ENCODE data around the gene HECW1.

HECW1 gene

DNA sequence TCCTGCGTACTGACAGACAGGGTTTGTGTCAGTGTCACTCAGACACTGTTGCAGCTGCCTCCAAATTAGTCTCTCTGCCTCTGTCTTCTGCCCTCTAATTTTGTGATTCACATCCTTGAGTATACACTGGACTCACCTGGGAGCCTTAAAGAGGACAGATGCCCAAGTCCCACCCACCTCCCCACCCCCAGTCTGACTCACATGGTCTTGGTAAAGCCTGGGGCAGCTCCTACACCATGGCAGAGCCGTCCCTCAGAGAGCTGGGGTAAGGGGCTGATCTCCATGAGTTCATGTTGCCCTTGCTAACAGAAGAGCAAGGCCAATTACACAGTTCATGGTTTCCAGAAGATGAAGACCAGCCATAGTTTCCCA, 272.8 kb downstream of the HECW1 start:
- DNase-seq: no peak

GRCh38 chr7:43385856-43386255, 273.4 kb downstream of the HECW1 start:
- peak; percentile 63 for DNase-seq

- no peak for DNase-seq
Measured at GRCh38 chr7:43387932-43388331, 275.5 kb downstream of the HECW1 start.

DNA sequence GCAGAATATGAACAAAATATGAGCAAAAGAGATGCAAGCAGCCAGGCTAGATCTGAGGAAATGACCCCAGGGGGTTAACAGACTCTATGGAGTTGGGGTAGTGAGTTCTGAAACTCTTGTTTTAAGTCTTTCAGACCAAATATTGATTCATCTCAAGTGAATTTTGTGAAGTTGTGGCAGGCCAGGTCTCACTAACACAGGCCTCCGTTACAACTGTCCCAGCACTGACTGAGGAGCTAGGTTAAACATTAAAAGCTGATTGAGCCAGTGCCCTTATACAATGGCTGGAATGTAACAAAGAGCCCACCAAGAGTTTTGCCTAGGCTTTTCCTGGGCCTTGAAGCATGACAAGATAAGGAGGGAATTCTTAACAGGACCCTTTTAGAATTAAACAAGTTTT, 278.1 kb downstream of the HECW1 start:
- no peak for DNase-seq

- no peak for DNase-seq
Measured at GRCh38 chr7:43391518-43391917, 279.1 kb downstream of the HECW1 start.

- DNase-seq: no peak
Measured at GRCh38 chr7:43392638-43393330, 280.3 kb downstream of the HECW1 start.

DNA sequence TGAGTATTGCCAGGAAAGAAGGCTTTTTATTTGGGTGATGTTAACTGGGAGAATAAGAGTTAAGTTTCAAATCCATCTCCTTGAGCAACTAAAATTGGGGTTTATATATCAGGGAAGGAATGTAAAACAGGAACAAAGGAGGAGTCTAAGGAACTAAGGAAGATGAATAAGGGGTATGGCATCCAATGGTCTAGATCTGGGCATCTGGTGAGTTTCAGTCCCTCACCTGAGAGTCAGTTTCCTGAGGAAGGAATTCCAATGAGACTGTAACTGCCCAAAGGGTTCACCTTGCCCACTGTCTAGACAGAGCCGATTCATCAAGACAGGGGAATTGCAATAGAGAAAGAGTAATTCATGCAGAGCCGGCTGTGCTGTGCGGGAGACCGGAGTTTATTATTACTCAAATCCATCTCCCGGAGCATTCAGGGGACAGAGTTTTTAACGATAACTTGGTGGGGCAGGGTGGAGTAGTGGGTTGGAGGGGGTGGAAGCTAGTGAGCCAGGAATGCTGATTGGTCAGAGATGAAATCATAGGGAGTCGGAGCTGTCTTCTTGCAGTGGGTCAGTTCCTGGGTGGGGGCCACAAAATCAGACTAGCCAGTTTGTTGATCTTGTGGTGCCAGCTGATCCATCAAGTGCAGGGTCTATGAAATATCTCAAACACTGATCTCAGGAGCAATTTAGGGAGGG, 282.1 kb downstream of the HECW1 start:
- DNase-seq: no peak

DNA sequence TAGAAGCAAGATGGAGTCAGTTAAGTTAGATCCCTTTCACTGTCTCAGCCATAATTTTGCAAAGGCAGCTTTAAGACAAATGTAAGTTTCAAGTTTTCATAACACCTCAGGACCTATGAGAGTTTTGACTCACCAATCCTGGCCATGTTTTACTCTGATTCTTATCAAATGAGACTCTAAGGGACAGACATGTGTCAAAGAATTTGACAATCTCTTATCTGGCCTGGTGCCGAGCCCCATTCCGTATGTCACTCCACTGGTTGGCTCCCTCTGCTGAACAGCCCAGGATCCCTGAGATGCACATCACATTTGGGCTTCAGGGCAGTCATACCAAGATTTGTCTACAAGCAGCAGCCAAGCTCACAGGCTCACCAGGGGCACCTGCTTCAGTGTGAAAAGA, 282.9 kb downstream of the HECW1 start:
- DNase-seq: no peak

DNA sequence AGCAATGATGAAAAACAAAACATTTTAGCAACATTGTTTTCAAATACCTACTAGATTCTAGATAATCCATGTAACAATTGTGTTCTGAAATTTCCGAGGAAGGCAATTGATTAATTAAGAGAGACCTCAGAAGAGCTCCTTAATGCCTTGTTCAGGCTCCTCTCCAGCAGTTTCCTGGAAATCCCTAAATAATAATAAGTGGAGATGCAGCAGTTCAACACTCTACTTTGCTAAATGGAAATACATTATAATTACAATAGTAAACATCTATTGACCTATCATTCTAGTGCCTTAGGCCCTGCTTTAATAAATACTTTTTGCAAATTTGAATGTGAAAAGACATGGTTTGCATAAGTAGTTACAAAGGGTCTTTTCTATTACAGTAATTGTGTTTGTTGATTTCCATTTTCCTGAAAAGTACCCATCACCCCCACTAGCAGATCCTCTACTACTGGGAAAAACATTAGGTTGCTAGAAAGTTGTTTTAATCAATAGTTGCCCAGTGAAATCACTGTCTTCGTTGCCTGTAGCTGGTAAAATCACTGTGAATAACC, 283.8 kb downstream of the HECW1 start:
- no peak for DNase-seq

DNA sequence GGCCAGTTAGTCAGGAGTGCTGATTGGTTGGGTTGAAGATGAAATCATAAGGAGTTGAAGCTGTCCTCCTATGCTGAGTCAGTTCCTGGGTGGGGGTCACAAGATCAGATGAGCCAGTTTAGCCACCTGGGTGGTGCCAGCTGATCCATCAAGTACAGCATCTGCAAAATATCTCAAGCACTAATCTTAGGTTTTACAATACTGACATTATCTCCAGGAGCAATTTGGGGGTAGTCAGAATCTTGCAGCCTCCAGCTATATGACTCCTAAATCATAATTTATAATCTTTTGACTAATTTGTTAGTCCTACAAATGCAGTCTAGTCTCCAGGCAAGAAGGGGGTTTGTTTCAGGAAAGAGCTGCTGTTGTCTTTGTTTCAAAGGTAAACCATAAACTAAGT, 286.4 kb downstream of the HECW1 start:
- DNase-seq: no peak

DNA sequence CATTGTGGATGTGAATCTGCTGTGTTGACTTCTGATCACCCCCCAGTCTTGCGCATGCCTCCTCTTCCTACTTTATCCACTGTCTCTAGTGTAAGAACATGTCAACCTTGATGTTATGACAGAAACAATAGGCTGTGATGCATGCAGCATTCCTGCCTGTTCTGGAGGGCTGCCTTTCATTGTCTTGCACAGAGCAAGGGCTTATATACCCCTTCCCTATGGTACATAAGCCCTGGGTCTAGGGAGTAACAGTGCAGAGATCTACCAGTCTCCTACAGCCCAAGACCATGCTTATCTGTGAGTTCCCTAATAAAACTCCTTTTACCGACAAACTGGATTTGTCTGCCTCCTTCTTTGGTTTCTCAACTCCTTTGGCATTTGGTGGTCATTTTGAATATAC, 293.5 kb downstream of the HECW1 start:
- DNase-seq: no peak

DNA sequence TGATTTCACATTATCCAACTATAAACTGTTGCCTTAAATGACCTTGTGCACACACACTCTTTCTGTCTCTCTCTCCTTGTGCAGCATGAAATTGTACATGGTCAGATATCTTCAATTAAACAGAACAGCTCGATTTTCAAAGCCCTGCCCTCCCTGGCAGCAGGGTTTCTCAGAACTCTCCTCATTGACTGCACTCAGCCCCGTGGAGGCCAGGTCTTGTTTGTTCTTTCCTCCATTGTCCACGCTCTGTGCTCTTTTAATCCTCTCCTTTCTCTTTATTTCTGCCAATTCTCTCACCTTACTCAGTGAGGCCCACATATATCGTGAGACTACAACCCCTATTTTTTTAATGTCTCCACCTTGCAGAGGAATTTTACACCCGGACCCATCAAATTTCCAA, 294.5 kb downstream of the HECW1 start:
- no peak for DNase-seq

- no peak for DNase-seq
Measured at GRCh38 chr7:43408981-43409380, 296.5 kb downstream of the HECW1 start.

- no peak for DNase-seq
Measured at GRCh38 chr7:43417455-43417854, 305.0 kb downstream of the HECW1 start.

- DNase-seq: no peak
Measured at GRCh38 chr7:43430411-43430810, 318.0 kb downstream of the HECW1 start.

DNA sequence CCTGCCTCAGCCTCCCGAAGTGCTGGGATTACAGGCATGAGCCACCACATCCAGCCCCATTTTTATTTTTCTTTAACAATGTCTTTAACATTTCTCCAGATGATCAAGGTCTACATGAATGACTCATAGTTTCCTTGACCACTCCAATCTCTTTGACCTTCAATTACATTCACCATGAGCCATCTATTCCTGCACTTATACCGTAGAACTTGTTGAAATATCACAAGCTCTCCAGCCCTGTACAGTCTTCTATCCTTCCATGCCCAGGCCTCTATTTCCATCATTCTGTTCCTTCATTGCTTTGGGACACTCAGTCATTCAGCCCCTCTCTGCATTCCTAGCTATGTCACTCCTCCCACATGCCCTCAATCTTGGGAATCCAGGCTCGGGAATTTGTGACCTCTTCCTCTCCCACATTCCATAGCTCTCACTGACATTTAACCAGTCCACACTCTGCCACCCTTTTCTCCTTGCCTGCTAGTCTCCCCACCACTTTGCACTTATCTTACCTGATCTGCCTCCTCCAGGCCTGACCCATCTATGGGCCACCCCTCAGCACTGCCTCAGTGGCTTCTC, 318.7 kb downstream of the HECW1 start:
- no peak for DNase-seq

GRCh38 chr7:43433639-43434038, 321.2 kb downstream of the HECW1 start:
- no peak for DNase-seq

DNA sequence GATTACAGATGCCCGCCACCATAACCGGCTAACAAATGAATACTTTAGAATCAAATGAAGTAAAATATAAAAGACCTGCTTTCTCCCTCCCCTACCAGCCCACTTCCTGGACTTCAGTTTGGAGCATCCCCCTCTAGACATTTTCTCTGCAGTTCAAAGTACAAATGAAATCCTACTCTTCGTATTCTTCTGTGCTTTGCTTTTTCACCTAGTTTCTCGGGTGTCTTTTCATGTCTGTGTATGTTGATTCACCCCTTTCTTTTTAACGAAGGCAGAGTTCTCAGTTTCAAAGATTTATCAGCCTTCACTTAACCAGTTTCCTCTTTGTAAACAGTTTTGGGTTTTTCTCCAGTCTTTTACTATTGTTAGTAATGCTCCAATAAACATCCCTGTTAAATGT, 324.6 kb downstream of the HECW1 start:
- no peak for DNase-seq

GRCh38 chr7:43438897-43439479, 326.5 kb downstream of the HECW1 start:
- no peak for DNase-seq

DNA sequence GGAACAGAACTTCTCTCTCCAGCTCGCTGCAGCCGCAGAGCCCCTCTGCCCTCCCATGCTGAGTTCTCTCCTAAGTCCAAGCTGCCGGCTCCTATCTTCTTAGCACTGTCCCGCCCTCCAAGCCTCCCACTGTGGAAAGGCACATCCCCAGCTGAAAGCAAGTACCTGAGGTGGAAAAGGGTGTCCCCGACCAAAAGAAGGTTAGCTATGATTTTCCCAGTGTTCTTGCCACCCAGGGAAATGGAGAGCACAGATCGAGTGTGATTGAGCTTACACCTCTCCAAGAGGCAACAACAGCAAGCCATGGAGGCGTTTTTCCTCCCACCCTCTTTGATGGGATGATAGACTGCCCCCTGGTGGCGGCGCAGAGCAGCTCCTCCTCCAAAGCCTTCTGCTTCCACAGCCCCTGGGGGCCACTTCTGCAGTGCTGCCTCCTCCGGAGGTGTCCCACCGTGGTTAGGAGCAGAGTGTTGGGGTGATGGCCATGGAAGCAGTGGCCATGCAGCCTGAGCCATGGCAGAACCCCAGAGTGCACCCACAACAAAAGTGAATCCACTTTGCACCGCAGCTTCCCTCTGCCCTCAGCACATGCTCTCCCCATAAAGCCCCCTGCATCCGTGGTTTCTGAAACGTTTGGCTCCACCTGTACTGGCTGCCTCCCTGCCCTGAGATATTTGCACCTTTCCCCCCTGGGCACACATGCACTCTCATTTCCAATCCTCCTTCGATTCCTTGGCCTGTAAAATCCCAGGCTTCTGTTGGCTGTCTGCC, 327.4 kb downstream of the HECW1 start:
- DNase-seq: peak; percentile 78

GRCh38 chr7:43441231-43442130, 329.0 kb downstream of the HECW1 start:
- DNase-seq: no peak

- no peak for DNase-seq
Measured at GRCh38 chr7:43443381-43443780, 330.9 kb downstream of the HECW1 start.
